Measurements from ENCODE around the gene SLCO4A1. TPM values are rescaled to one million over a fixed set of nuclear protein-coding genes. Genes with fewer than 3 reads are reported as not detected.

Gene SLCO4A1
- total and polyA plus RNA-seq, 2 donors (not counting 3 experiments of a cell fraction or from before 2014, with no cell fraction given), result 1.4 to 4.1 TPM

GRCh38 chr20:62693524-62693922, 51.2 kb downstream of the SLCO4A1 start:
- no TSS peak for BruUV-seq (replicated peaks)
- CTCF ChIA-PET, result interaction anchor here (0.6 to 2.4 kb wide), 5 partner anchors 10 to 99 kb away, joined by 3 to 7 read pairs (median 6); no protein-coding TSS in a partner anchor
- Histone ChIP-seq H3K9me1 (replicated peaks; ENCODE audit: control insufficient read depth, extremely low read depth, insufficient read depth, low read length) (no peaks in the 10 kb centered on the region), H3K9me3 (replicated peaks; ENCODE audit: control insufficient read depth, insufficient read depth, low read length) (no peaks in the 10 kb centered on the region), H4K20me1 (replicated peaks; ENCODE audit: control insufficient read depth, extremely low read depth, insufficient read depth, low read length) (no peaks in the 10 kb centered on the region), H3K4me1 (ENCODE audit: control insufficient read depth, extremely low read depth, insufficient read depth, low read length) (no peaks in the 10 kb centered on the region), H3K79me2 (ENCODE audit: control insufficient read depth, insufficient read depth, low read length) (no peaks in the 10 kb centered on the region), H3K27ac (ENCODE audit: insufficient read depth, low read depth, low read length) (no peak overlapping the region), H2AFZ (ENCODE audit: low read depth, low read length) (no peak overlapping the region), H3K9ac (replicated peaks; ENCODE audit: extremely low read depth, insufficient read depth, low read length) (no peak overlapping the region), H3K36me3 (ENCODE audit: control insufficient read depth in 2 of 2, extremely low read depth in 1 of 2, insufficient read depth in 2 of 2, low read length in 2 of 2) (no peaks in the 10 kb centered on the region), H3K4me3 (replicated peaks in 1 of 3; ENCODE audit: insufficient read depth in 1 of 3, low read depth in 1 of 3, low read length in 3 of 3) (no peak overlapping the region), H3K27me3 (ENCODE audit: control insufficient read depth in 2 of 2, insufficient read depth in 2 of 2, low read length in 2 of 2) (no peaks in the 10 kb centered on the region), H3K4me2 (ENCODE audit: insufficient read depth, low read length) (no peak overlapping the region)
- no peak for TF ChIP-seq MAX (IDR thresholded peaks at IDR 0.05; ENCODE audit: insufficient read depth, insufficient read length)
- TF ChIP-seq POLR2A (IDR thresholded peaks at IDR 0.05; ENCODE audit: low read depth, low read length), result no peak
- TF ChIP-seq MYC (IDR thresholded peaks at IDR 0.05; ENCODE audit: low read depth, low read length), result no peak
- TF ChIP-seq GATA2 (IDR thresholded peaks at IDR 0.05; ENCODE audit: insufficient read depth, insufficient read length, low read depth, low read length), result no peak
- TF ChIP-seq, protein P1, sequence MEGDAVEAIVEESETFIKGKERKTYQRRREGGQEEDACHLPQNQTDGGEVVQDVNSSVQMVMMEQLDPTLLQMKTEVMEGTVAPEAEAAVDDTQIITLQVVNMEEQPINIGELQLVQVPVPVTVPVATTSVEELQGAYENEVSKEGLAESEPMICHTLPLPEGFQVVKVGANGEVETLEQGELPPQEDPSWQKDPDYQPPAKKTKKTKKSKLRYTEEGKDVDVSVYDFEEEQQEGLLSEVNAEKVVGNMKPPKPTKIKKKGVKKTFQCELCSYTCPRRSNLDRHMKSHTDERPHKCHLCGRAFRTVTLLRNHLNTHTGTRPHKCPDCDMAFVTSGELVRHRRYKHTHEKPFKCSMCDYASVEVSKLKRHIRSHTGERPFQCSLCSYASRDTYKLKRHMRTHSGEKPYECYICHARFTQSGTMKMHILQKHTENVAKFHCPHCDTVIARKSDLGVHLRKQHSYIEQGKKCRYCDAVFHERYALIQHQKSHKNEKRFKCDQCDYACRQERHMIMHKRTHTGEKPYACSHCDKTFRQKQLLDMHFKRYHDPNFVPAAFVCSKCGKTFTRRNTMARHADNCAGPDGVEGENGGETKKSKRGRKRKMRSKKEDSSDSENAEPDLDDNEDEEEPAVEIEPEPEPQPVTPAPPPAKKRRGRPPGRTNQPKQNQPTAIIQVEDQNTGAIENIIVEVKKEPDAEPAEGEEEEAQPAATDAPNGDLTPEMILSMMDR (IDR thresholded peaks at IDR 0.05; ENCODE audit: extremely low read depth in 1 of 2, insufficient read depth in 1 of 2, low read depth in 1 of 2, low read length in 2 of 2), result no peak
- no peak for TF ChIP-seq EZH2 (IDR thresholded peaks at IDR 0.05; ENCODE audit: borderline replicate concordance, low read depth, low read length, severe bottlenecking)
- no peak for TF ChIP-seq JUN (IDR thresholded peaks at IDR 0.05; ENCODE audit: borderline replicate concordance, insufficient read depth, insufficient read length, low read depth)
- dilution Hi-C loops (cut with MboI; ENCODE audit: extremely low pct_ligation_motif_present, low sequenced_read_pairs) (no loop called here), intact Hi-C loops (cut with micrococcal nuclease) (no loop called here)
- FAIRE-seq (no peak), DNase-seq (ENCODE audit: low read depth, low spot score) (no peak)
- POLR2A ChIA-PET, result no interaction called here
